Hematopoietic multipotent progenitor cell treated with erythropoietin and hydrocortisone succinate and interleukin-3 and kit ligand, for 4 days (in vitro differentiated cells): ENCODE data around the gene SPATS2.
"Not testable (repeated sequence)": the region's sequence is repeated elsewhere in the genome, so short reads cannot be mapped to it uniquely, and the experiment has no call there.

ENCODE experiments used
- DNase-seq: peaks from one replicate; pipeline ENCODE4 v3.0.0-alpha.2; 2015

The SPATS2 gene

GRCh38 chr12:49478949-49479664, 111.8 kb downstream of the SPATS2 start:
- no peak for DNase-seq

- DNase-seq: no peak
Observed at GRCh38 chr12:49482095-49483051, 115.1 kb downstream of the SPATS2 start.

GRCh38 chr12:49483619-49484018, 116.4 kb downstream of the SPATS2 start:
- no peak for DNase-seq

- no peak for DNase-seq
Observed at GRCh38 chr12:49487605-49488004, 120.3 kb downstream of the SPATS2 start.

- no peak for DNase-seq
Observed at GRCh38 chr12:49489154-49489553, 121.9 kb downstream of the SPATS2 start.

GRCh38 chr12:49489720-49490119, 122.5 kb downstream of the SPATS2 start:
- peak; percentile 8 for DNase-seq

GRCh38 chr12:49491823-49492222, 124.6 kb downstream of the SPATS2 start:
- no peak for DNase-seq

GRCh38 chr12:49493900-49494299, 126.6 kb downstream of the SPATS2 start:
- DNase-seq: no peak

- DNase-seq: no peak
Observed at GRCh38 chr12:49496417-49497360, 129.4 kb downstream of the SPATS2 start.

GRCh38 chr12:49501895-49502294, 134.6 kb downstream of the SPATS2 start:
- DNase-seq: no peak

GRCh38 chr12:49502590-49502989, 135.3 kb downstream of the SPATS2 start:
- no peak for DNase-seq

GRCh38 chr12:49503674-49504180, 136.5 kb downstream of the SPATS2 start:
- DNase-seq: no peak

- no peak for DNase-seq
Observed at GRCh38 chr12:49505672-49506071, 138.4 kb downstream of the SPATS2 start.

- no peak for DNase-seq
Observed at GRCh38 chr12:49507139-49507538, 139.9 kb downstream of the SPATS2 start.

- not testable (repeated sequence) for DNase-seq
Observed at GRCh38 chr12:49509681-49510080, 142.4 kb downstream of the SPATS2 start.

- DNase-seq: no peak
Observed at GRCh38 chr12:49511410-49511809, 144.1 kb downstream of the SPATS2 start.

- DNase-seq: no peak
Observed at GRCh38 chr12:49512546-49512945, 145.3 kb downstream of the SPATS2 start.

GRCh38 chr12:49515266-49515665, 148.0 kb downstream of the SPATS2 start:
- DNase-seq: no peak

GRCh38 chr12:49518914-49519573, 151.8 kb downstream of the SPATS2 start:
- no peak for DNase-seq

GRCh38 chr12:49519574-49519936, 152.3 kb downstream of the SPATS2 start:
- no peak for DNase-seq

- no peak for DNase-seq
Observed at GRCh38 chr12:49521389-49521788, 154.1 kb downstream of the SPATS2 start.
